Sigmoid colon (tissue), 7 donors: Measurements from ENCODE around the gene CDH13. TPM values are rescaled to one million over a fixed set of nuclear protein-coding genes. Genes with fewer than 3 reads are reported as not detected.
A peak's percentile ranks its signal among the peaks of the same experiment; 100 is the strongest.

ENCODE experiments used
- DNase-seq: peaks from one replicate; pipeline ENCODE4 v3.0.0-alpha.2; 2019
- H3K27ac ChIP-seq, 4 donors: fragments of 200-600 bp; sonication (generic); one replicate each; pipeline ENCODE4 v1.5.1; 2016 to 2019; ENCODE audit warnings: mild to moderate bottlenecking in 1 of 4
- H3K27me3 ChIP-seq, 3 donors: fragments of 200-600 bp; sonication (generic); one replicate each; pipeline ENCODE4 v1.5.1; 2019; ENCODE audit warnings: mild to moderate bottlenecking in 1 of 3
- H3K36me3 ChIP-seq, 4 donors: fragments of 200-600 bp; sonication (generic); one replicate each; pipeline ENCODE4 v1.5.1; 2016 to 2019
- H3K4me1 ChIP-seq, 4 donors: fragments of 200-600 bp; sonication (generic); one replicate each; pipeline ENCODE4 v1.5.1; 2017 to 2019
- H3K4me3 ChIP-seq, 4 donors: fragments of 200-600 bp; sonication (generic); one replicate each; pipeline ENCODE4 v1.5.1; 2017 to 2019; ENCODE audit warnings: mild to moderate bottlenecking in 2 of 4, moderate library complexity in 1 of 4
- H3K9me3 ChIP-seq, 4 donors: fragments of 200-600 bp in 3 of 4; sonication (generic) in 3 of 4; one replicate each; pipeline versions ENCODE4 v1.5.1 to v1.6.1; 2013 to 2019
- EP300 ChIP-seq, 4 donors: sonication (generic); formaldehyde crosslinking; IDR thresholded peaks; one replicate each; pipeline ENCODE4 v1.6.1; 2017; ENCODE audit warnings: antibody characterized with exemption in 4 of 4
- POLR2A ChIP-seq, 2 donors: fragments of 450-650 bp; IDR thresholded peaks; one replicate each; pipeline ENCODE4 v1.6.1; 2016; ENCODE audit warnings: antibody characterized with exemption in 2 of 2, mild to moderate bottlenecking in 2 of 2, moderate library complexity in 2 of 2
- POLR2AphosphoS5 ChIP-seq, 4 donors: sonication (generic); formaldehyde crosslinking; IDR thresholded peaks; one replicate each; pipeline ENCODE4 v1.6.1; 2017; ENCODE audit warnings: antibody characterized with exemption in 4 of 4
- WGBS, 2 donors: extraction: QIAGEN DNeasy Blood & Tissue Kit; methylation state at CpG; one replicate each; pipeline ENCODE4 v1.1.7; 2013; 5-methylcytosine and 5-hydroxymethylcytosine counted together
- intact Hi-C: fragments of 100-400 bp; cut with DNase I; formaldehyde crosslinking; loops from one replicate; pipeline ENCODE4 v1.15.1; 2023
- polyA plus RNA-seq, 3 donors: library from polyadenylated mRNA; stranded (reverse); fragments of 200-250 nt; gene quantifications; one replicate each; pipeline ENCODE4 v1.2.3, GENCODE V29; 2013
- total RNA-seq, 4 donors: library from RNA; depleted of rRNA; stranded (reverse); fragments of >200 nt; gene quantifications; one replicate each; pipeline ENCODE4 v1.1.0, GENCODE V29; 2016
- TF ChIP-seq, protein P1 (sequence below), 4 experiments: fragments of 450-650 bp in 3 of 4; fragments of 200-600 bp in 1 of 4; IDR thresholded peaks; one replicate each; pipeline ENCODE4 v1.5.1; 2016 to 2019; ENCODE audit warnings: antibody characterized with exemption in 4 of 4, mild to moderate bottlenecking in 3 of 4, moderate library complexity in 2 of 4
- donor health status: healthy with polysubstance abuse.
- donor health status: Bipolar disorder and iron deficiency.
- donor health status: healthy.

The CDH13 gene
- total and polyA plus RNA-seq, 7 donors, result 0.60 to 17.6 (median 11.8) TPM

DNA sequence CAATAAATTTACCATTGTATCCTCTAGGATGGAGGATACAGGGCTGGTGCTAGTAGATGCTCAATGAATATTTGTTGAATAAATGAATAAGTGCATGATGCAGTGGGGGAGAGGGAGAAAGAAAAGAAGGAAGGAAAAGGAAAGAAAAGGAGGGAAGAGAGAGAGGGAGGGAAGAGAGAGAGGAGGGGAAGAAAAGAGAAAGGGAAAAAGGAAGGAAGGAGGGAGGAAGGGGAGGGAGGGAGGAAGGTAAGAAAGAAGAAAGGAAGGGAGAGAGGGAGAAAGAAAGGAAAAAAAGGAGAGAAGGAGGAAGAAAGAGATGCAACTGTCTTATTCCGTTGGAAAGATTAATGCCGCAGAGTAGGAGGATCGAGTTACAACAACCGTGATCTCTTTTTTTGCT is 1211.4 kb downstream of the CDH13 start:
- H3K4me3 ChIP-seq, result no peak overlapping the region
- H3K4me1 ChIP-seq, result peaks cover 0 to 9% (median 2%) of the 10 kb centered on the region in 4 donors
- no peaks in the 10 kb centered on the region for H3K36me3 ChIP-seq
- no peaks in the 10 kb centered on the region for H3K9me3 ChIP-seq
- 84 to 91% methylated on average over 4 of the region's 4 CpGs for WGBS, 2 donors
- no peak overlapping the region for H3K27ac ChIP-seq
- intact Hi-C loops, result no loop called here
- no peak for TF ChIP-seq EP300 (IDR thresholded peaks at IDR 0.05)
- no peak for TF ChIP-seq POLR2AphosphoS5 (IDR thresholded peaks at IDR 0.05)
- no peaks in the 10 kb centered on the region for H3K27me3 ChIP-seq
- no peak for DNase-seq

DNA sequence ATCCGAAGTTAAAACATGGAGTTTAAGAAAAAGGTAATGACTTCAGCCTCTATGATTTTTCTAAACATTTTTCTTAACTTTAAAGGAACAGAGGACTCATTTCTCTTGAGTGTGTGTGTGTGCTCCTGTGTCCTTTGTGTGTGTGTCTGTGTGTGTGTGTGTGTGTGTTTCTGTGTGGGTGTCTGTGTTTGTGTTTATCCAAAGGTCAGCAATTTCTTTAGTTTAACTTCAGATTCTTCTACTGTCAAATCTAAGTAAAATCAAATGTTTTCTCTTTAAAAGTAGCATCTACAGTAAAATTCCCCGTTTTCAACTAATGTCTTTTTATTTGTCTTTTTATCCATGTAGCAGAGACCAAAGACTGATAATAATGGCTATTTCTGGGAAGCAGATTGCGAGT is 1212.8 kb downstream of the CDH13 start:
- WGBS, 2 donors, result 49 to 57% methylated on average over 3 of the region's 3 CpGs

DNA sequence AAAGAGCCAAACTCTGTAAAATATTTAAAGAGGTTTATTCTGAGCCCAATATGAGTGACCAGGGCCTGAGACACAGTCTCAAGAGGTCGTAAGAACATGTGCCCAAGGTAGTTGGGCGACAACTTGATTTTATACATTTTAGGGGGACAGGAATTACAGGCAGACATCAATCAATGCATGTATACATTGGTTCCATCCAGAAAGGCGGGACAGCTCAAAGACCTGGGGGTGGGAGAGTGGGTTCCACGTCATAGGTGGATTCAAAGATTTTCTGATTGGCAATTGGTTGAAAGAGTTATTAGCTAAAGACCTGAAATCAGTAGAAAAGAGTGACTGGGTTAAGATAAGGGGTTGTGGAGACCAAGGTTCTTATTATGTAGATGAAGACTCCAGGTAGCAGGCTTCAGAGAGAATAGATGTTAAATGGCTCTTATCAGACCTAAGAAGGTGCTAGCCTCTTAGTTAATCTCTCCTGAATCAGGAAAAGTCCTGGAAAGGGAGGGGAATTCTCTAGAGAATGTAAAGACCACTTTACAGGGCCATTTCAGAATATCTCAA is 1213.4 kb downstream of the CDH13 start:
- TF ChIP-seq POLR2AphosphoS5 (IDR thresholded peaks at IDR 0.05) (no peak), EP300 (IDR thresholded peaks at IDR 0.05) (no peak), POLR2A (IDR thresholded peaks at IDR 0.05) (no peak)
- TF ChIP-seq, protein P1, sequence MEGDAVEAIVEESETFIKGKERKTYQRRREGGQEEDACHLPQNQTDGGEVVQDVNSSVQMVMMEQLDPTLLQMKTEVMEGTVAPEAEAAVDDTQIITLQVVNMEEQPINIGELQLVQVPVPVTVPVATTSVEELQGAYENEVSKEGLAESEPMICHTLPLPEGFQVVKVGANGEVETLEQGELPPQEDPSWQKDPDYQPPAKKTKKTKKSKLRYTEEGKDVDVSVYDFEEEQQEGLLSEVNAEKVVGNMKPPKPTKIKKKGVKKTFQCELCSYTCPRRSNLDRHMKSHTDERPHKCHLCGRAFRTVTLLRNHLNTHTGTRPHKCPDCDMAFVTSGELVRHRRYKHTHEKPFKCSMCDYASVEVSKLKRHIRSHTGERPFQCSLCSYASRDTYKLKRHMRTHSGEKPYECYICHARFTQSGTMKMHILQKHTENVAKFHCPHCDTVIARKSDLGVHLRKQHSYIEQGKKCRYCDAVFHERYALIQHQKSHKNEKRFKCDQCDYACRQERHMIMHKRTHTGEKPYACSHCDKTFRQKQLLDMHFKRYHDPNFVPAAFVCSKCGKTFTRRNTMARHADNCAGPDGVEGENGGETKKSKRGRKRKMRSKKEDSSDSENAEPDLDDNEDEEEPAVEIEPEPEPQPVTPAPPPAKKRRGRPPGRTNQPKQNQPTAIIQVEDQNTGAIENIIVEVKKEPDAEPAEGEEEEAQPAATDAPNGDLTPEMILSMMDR (IDR thresholded peaks at IDR 0.05), result no peak
- no peak overlapping the region for H3K4me3 ChIP-seq
- 81 to 93% methylated on average over 4 of the region's 4 CpGs for WGBS, 2 donors
- peaks cover 0 to 9% (median 2%) of the 10 kb centered on the region in 4 donors for H3K4me1 ChIP-seq
- no peaks in the 10 kb centered on the region for H3K9me3 ChIP-seq
- no peak overlapping the region for H3K27ac ChIP-seq
- intact Hi-C loops, result no loop called here
- no peaks in the 10 kb centered on the region for H3K36me3 ChIP-seq
- H3K27me3 ChIP-seq, result no peaks in the 10 kb centered on the region
- DNase-seq, result no peak

More for the DNA sequence above, 1212.8 kb downstream of the CDH13 start:
- Histone ChIP-seq H3K27me3 (no peaks in the 10 kb centered on the region), H3K4me1 (peaks cover 0 to 9% (median 2%) of the 10 kb centered on the region in 4 donors), H3K36me3 (no peaks in the 10 kb centered on the region), H3K27ac (no peak overlapping the region), H3K4me3 (no peak overlapping the region), H3K9me3 (no peaks in the 10 kb centered on the region)
- DNase-seq, result no peak
- intact Hi-C loops, result no loop called here
- TF ChIP-seq POLR2A (IDR thresholded peaks at IDR 0.05), result no peak
- TF ChIP-seq, protein P1 (IDR thresholded peaks at IDR 0.05), result no peak
- no peak for TF ChIP-seq EP300 (IDR thresholded peaks at IDR 0.05)
- no peak for TF ChIP-seq POLR2AphosphoS5 (IDR thresholded peaks at IDR 0.05)

DNA sequence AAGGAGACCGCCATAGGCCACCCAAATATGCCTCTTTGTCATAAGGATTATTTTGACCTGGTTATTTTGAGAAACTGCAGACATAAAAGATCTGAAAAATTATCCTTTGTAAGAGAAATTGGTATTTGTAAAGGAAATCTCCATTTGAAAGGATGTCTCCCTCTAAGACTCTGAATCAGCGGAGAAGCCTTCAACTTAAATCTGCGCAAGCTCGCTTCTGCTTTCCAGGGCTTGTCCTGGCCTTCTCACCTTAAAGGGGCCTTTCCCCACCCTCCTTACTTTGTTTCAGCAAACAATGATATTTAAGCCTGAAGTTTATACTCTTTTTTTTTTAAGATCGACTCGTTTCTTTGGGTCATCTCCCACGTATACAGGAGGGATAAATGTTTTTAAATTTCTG is 1215.5 kb downstream of the CDH13 start:
- Histone ChIP-seq H3K9me3 (no peaks in the 10 kb centered on the region), H3K36me3 (no peaks in the 10 kb centered on the region), H3K4me3 (no peak overlapping the region), H3K27me3 (no peaks in the 10 kb centered on the region), H3K27ac (no peak overlapping the region), H3K4me1 (no peaks in the 10 kb centered on the region)
- TF ChIP-seq, protein P1 (IDR thresholded peaks at IDR 0.05), result no peak
- TF ChIP-seq EP300 (IDR thresholded peaks at IDR 0.05), result no peak
- no peak for TF ChIP-seq POLR2AphosphoS5 (IDR thresholded peaks at IDR 0.05)
- TF ChIP-seq POLR2A (IDR thresholded peaks at IDR 0.05), result no peak
- WGBS, 2 donors, result 76 to 83% methylated on average over 7 of the region's 7 CpGs
- DNase-seq, result peak; percentile 1
- intact Hi-C loops, result no loop called here

DNA sequence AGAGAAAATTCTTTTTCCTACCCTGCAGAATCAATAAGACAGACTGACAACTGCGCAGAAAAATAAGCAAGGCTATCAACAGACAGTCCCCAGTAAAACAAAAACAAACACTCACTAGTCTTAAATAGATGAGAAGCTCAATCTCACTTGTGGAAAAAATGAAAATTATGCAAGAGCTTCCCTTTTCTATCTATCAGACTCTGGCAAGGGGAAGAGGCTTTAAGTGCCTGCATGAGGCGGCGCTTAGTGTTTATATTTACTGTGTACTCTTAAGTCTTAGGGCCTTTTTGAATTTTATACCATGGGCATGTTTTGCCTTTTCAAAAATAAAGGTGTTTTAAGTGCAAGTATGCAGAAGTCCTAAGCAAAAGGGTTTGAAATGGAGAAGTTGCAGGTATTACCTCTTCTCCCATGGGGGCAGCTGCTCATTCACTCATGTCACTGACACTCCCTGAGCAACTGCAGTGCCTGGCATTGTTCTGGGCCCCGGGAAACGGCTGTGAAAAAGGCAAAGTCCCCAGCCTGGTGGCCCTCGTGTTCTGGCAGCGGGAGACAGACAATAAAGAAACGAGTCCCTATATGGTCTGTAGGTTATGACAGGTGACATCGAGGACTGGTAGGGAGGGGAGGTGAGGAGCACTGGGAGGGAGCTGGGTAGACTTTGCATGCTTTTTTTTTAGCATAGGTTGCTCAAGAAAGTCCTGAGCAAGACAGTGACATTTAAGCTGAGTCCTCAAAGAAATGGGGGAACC is 1216.2 kb downstream of the CDH13 start:
- Histone ChIP-seq H3K27ac (no peak overlapping the region), H3K36me3 (no peaks in the 10 kb centered on the region), H3K9me3 (no peaks in the 10 kb centered on the region), H3K27me3 (no peaks in the 10 kb centered on the region), H3K4me1 (no peaks in the 10 kb centered on the region), H3K4me3 (no peak overlapping the region)
- DNase-seq, result peak; percentile 41
- intact Hi-C loops, result no loop called here
- TF ChIP-seq POLR2AphosphoS5 (IDR thresholded peaks at IDR 0.05), result no peak
- TF ChIP-seq EP300 (IDR thresholded peaks at IDR 0.05), result no peak
- no peak for TF ChIP-seq POLR2A (IDR thresholded peaks at IDR 0.05)
- TF ChIP-seq, protein P1 (IDR thresholded peaks at IDR 0.05), result no peak
- 31 to 39% methylated on average over 9 of the region's 9 CpGs for WGBS, 2 donors
